ENCODE measurements around the gene LSM12. TPM values are rescaled to one million over a fixed set of nuclear protein-coding genes. Genes with fewer than 3 reads are reported as not detected.

LSM12 gene
- polyA plus RNA-seq, 3 donors = 24.7 to 65.8 (median 64.4) TPM

GRCh38 chr17:43984521-43984920 lies 82.0 kb downstream of the LSM12 start:
- H3K4me3 ChIP-seq (replicated peaks in 1 of 3; ENCODE audit: low read depth in 2 of 3, low read length in 3 of 3) = no peak overlapping the region
- no peak overlapping the region for H2AFZ ChIP-seq (ENCODE audit: insufficient read depth, low read depth, low read length, poor library complexity, severe bottlenecking)
- intact Hi-C loops (cut with micrococcal nuclease) = no loop called here
- no peaks in the 10 kb centered on the region for H3K79me2 ChIP-seq (ENCODE audit: insufficient read depth, low read length)
- peaks cover 4 to 9% of the 10 kb centered on the region in 2 donors for H3K4me1 ChIP-seq (ENCODE audit: control insufficient read depth in 1 of 2, insufficient read depth in 2 of 2, low read length in 2 of 2)
- peaks cover 36 to 61% of the 10 kb centered on the region in 2 donors for H3K27me3 ChIP-seq (ENCODE audit: control insufficient read depth in 2 of 2, insufficient read depth in 2 of 2, low read length in 2 of 2)
- H3K27ac Mint-ChIP-seq = no peak overlapping the region
- no peak overlapping the region for H3K9ac ChIP-seq (ENCODE audit: insufficient read depth, low read length, poor library complexity, severe bottlenecking)
- WGBS (ENCODE audit: insufficient coverage) = 97% methylated on average over 6 of the region's 8 CpGs
- H3K9me3 Mint-ChIP-seq = peaks cover 0 to 6% (median 0%) of the 10 kb centered on the region in 7 donors
- H3K27ac ChIP-seq (ENCODE audit: low read depth in 1 of 2, low read length in 2 of 2) = no peak overlapping the region
- no peak overlapping the region for H3K4me2 ChIP-seq (replicated peaks; ENCODE audit: extremely low read depth, low read length, poor library complexity, severe bottlenecking)
- H3K9me3 ChIP-seq (replicated peaks in 1 of 2; ENCODE audit: control insufficient read depth in 1 of 2, insufficient read depth in 1 of 2, low read length in 2 of 2) = peaks cover 0 to 5% of the 10 kb centered on the region in 2 donors
- H3K36me3 Mint-ChIP-seq = no peaks in the 10 kb centered on the region
- DNase-seq = no peak
- H3K36me3 ChIP-seq (replicated peaks in 1 of 2; ENCODE audit: control insufficient read depth in 1 of 2, insufficient read depth in 2 of 2, low read length in 2 of 2) = no peaks in the 10 kb centered on the region
- peaks cover 6% of the 10 kb centered on the region for H3K4me1 Mint-ChIP-seq
- no peak for TF ChIP-seq CTCF (IDR thresholded peaks at IDR 0.05)
- H3K27me3 Mint-ChIP-seq (ENCODE audit: low read depth in 3 of 3) = peaks cover 56 to 84% (median 64%) of the 10 kb centered on the region in 3 donors
- no peaks in the 10 kb centered on the region for H4K20me1 ChIP-seq (ENCODE audit: insufficient read depth, low read length)
- H3K4me3 Mint-ChIP-seq = peak overlapping the region in 1 of 2 donors; percentile 54

Small RNA genes lying within 50 kb of the gene (small RNA-seq; reads per million reads assigned to genes)
- not detected for gene RF00012 (ENCODE audit: insufficient read length, low read depth)

Other genes starting within 250 kb of the LSM12 start
- 1 to 10 TPM in 1 of 3 donors, not detected in 2; 1.5 TPM for gene MPP3, start 233.5 kb downstream of the LSM12 start, polyA plus RNA-seq
- not detected for gene CD300LG, start 219.5 kb downstream of the LSM12 start, polyA plus RNA-seq
- not detected for gene MPP2, start 159.1 kb downstream of the LSM12 start, polyA plus RNA-seq
- not detected for gene PPY, start 124.2 kb downstream of the LSM12 start, polyA plus RNA-seq
- not detected for gene PYY, start 112.7 kb downstream of the LSM12 start, polyA plus RNA-seq
- gene NAGS, start 62.0 kb downstream of the LSM12 start, polyA plus RNA-seq = under 1 TPM; 0.65 to 0.93 (median 0.84) TPM
- gene TMEM101, start 51.7 kb downstream of the LSM12 start, polyA plus RNA-seq = 10 to 100 TPM; 17.3 to 41.4 (median 33.6) TPM
- 10 to 100 TPM; 38.0 to 46.4 (median 42.4) TPM for gene G6PC3, start 4.1 kb upstream of the LSM12 start, polyA plus RNA-seq
- gene HDAC5, start 57.0 kb upstream of the LSM12 start, polyA plus RNA-seq = 10 to 100 TPM; 16.1 to 93.6 (median 24.7) TPM
- under 1 TPM; 0.17 to 0.32 (median 0.20) TPM for gene HROB, start 75.3 kb upstream of the LSM12 start, polyA plus RNA-seq
- not detected for gene ASB16, start 104.0 kb upstream of the LSM12 start, polyA plus RNA-seq
- 100 to 1,000 TPM in 1 of 3 donors, 10 to 100 TPM in 2; 41.3 to 118 (median 41.7) TPM for gene TMUB2, start 120.3 kb upstream of the LSM12 start, polyA plus RNA-seq
- 10 to 100 TPM in 1 of 3 donors, 1 to 10 TPM in 2; 8.5 to 60.9 (median 9.9) TPM for gene ATXN7L3, start 133.2 kb upstream of the LSM12 start, polyA plus RNA-seq
- gene UBTF, start 153.0 kb upstream of the LSM12 start, polyA plus RNA-seq = 10 to 100 TPM in 2 of 3 donors, 1 to 10 TPM in 1; 6.0 to 13.1 (median 12.5) TPM
- under 1 TPM in 1 of 3 donors, not detected in 2; 0.04 TPM for gene SLC4A1, start 201.5 kb upstream of the LSM12 start, polyA plus RNA-seq
- under 1 TPM in 2 of 3 donors, not detected in 1; 0.22 to 0.35 TPM for gene RUNDC3A, start 241.9 kb upstream of the LSM12 start, polyA plus RNA-seq